Fibroblast of gingiva (primary cell): Measurements from ENCODE around the gene MACROD1.

Experiments
- DNase-seq: peaks from one replicate; pipeline ENCODE4 v3.0.0-alpha.2; 2011; ENCODE audit warnings: low read depth

The MACROD1 gene

GRCh38 chr11:63951779-63952536 is 214.0 kb downstream of the MACROD1 start:
- no peak for DNase-seq
